Caco-2 (cell line): Measurements from ENCODE around the gene SLC39A11. TPM values are rescaled to one million over a fixed set of nuclear protein-coding genes. Genes with fewer than 3 reads are reported as not detected.
"Not testable (repeated sequence)": the region's sequence is repeated elsewhere in the genome, so short reads cannot be mapped to it uniquely, and the experiment has no call there.

ENCODE experiments used
- BruUV-seq: library from RNA; stranded (reverse); fragments of 400-500 nt; replicated peaks from 2 replicates; lab custom pipeline; 2021; lab: Mats Ljungman, UMichigan
- CTCF ChIA-PET: fragments of 300-600 bp; sonication (Branson Sonifier 250); formaldehyde crosslinking; loops from one replicate; lab custom pipeline; 2022; ENCODE audit warnings: antibody characterized with exemption; lab: Charles Lee
- POLR2A ChIA-PET: fragments of 300-600 bp; sonication (Branson Sonifier 250); formaldehyde crosslinking; loops from one replicate; lab custom pipeline; 2022; ENCODE audit warnings: antibody characterized with exemption; lab: Charles Lee
- DNase-seq, 2 experiments: peaks; one replicate each; pipeline versions ENCODE4 v3.0.0 to v3.0.0-alpha.2; 2020 to 2022
- H3K27me3 ChIP-seq: replicated peaks from 2 replicates; pipeline ENCODE4 v1.6.0; 2011; ENCODE audit warnings: low read length; ENCODE audit not compliant: control insufficient read depth, insufficient read depth
- H3K36me3 ChIP-seq: 2 replicates; pipeline ENCODE4 v1.5.1; 2011; ENCODE audit warnings: low read length; ENCODE audit not compliant: control insufficient read depth, insufficient read depth
- H3K4me1 ChIP-seq: fragments of 250-450 bp; sonication (Bioruptor Pico); 2 replicates; pipeline ENCODE4 v1.5.1; 2020; ENCODE audit warnings: mild to moderate bottlenecking
- H3K4me3 ChIP-seq: 2 replicates; pipeline ENCODE4 v1.5.1; 2011; ENCODE audit warnings: low read depth, mild to moderate bottlenecking, control low read depth, low read length
- H3K9me3 ChIP-seq: fragments of 250-450 bp; sonication (Bioruptor Pico); 2 replicates; pipeline ENCODE4 v1.5.1; 2020; ENCODE audit warnings: mild to moderate bottlenecking, moderate library complexity
- H3K27ac Mint-ChIP-seq: one replicate; pipeline ENCODE4 v1.8.0; 2022; ENCODE audit warnings: mixed read lengths; ENCODE audit not compliant: unreplicated experiment
- H3K27me3 Mint-ChIP-seq: one replicate; pipeline ENCODE4 v1.8.0; 2022; ENCODE audit warnings: mixed read lengths; ENCODE audit not compliant: insufficient read depth, unreplicated experiment
- H3K36me3 Mint-ChIP-seq: one replicate; pipeline ENCODE4 v1.8.0; 2022; ENCODE audit warnings: mild to moderate bottlenecking, mixed read lengths; ENCODE audit not compliant: insufficient read depth, unreplicated experiment
- H3K4me1 Mint-ChIP-seq: one replicate; pipeline ENCODE4 v1.8.0; 2022; ENCODE audit warnings: low read depth, mixed read lengths; ENCODE audit not compliant: unreplicated experiment
- H3K4me3 Mint-ChIP-seq: one replicate; pipeline ENCODE4 v1.8.0; 2022; ENCODE audit warnings: mild to moderate bottlenecking, moderate library complexity, mixed read lengths; ENCODE audit not compliant: unreplicated experiment
- H3K9me3 Mint-ChIP-seq: one replicate; pipeline ENCODE4 v1.8.0; 2022; ENCODE audit warnings: mixed read lengths; ENCODE audit not compliant: unreplicated experiment
- CTCF ChIP-seq, 2 experiments: fragments of 200-600 bp in 1 of 2; IDR thresholded peaks; 1 replicate in 1 of 2; 2 replicates in 1 of 2; pipeline versions ENCODE4 v1.5.1 to v1.8.0; 2011 to 2022; ENCODE audit warnings: antibody characterized with exemption in 1 of 2, control low read depth in 1 of 2, inconsistent platforms in 1 of 2, low read depth in 1 of 2, low read length in 1 of 2, mild to moderate bottlenecking in 1 of 2, moderate library complexity in 1 of 2; ENCODE audit not compliant: insufficient read depth in 1 of 2, severe bottlenecking in 1 of 2, unreplicated experiment in 1 of 2
- intact Hi-C: fragments of 100-400 bp; cut with micrococcal nuclease; formaldehyde crosslinking; loops from one replicate; pipeline ENCODE4 v1.10.0; 2022; ENCODE audit not compliant: unreplicated experiment
- total RNA-seq: library from RNA; stranded (reverse); gene quantifications from 2 replicates; pipeline ENCODE4 v1.2.3, GENCODE V29; 2022

Gene SLC39A11
- total RNA-seq, 1 experiment from 2014 or later = 26.4 TPM

- no peaks in the 10 kb centered on the region for H3K27me3 Mint-ChIP-seq
- no peaks in the 10 kb centered on the region for H3K36me3 Mint-ChIP-seq
- ChIA-PET POLR2A (no interaction called here), CTCF (no interaction called here)
- no TSS peak for BruUV-seq
- no peak overlapping the region for H3K4me3 Mint-ChIP-seq
- no peaks in the 10 kb centered on the region for H3K4me1 Mint-ChIP-seq
- no peak overlapping the region for H3K4me3 ChIP-seq
- no peaks in the 10 kb centered on the region for H3K4me1 ChIP-seq
- no peaks in the 10 kb centered on the region for H3K27me3 ChIP-seq
- H3K9me3 ChIP-seq = no peaks in the 10 kb centered on the region; the same call in 1 of the 2 replicates
- intact Hi-C loops = no loop called here
- no peaks in the 10 kb centered on the region for H3K36me3 ChIP-seq
- H3K9me3 Mint-ChIP-seq = no peaks in the 10 kb centered on the region
- DNase-seq = no peak
- no peak overlapping the region for H3K27ac Mint-ChIP-seq
- TF ChIP-seq CTCF (IDR thresholded peaks at IDR 0.05; ENCODE audit: insufficient read depth in 1 of 2, low read depth in 1 of 2, low read length in 1 of 2, severe bottlenecking in 1 of 2, unreplicated experiment in 1 of 2) = no peak
Measured at GRCh38 chr17:73060721-73061120, 31.8 kb downstream of the SLC39A11 start.

GRCh38 chr17:73059713-73060112, 32.8 kb downstream of the SLC39A11 start:
- H3K9me3 Mint-ChIP-seq, H3K27ac Mint-ChIP-seq, DNase-seq, H3K9me3 ChIP-seq, H3K4me1 ChIP-seq, H3K4me1 Mint-ChIP-seq, POLR2A ChIA-PET, H3K36me3 ChIP-seq, BruUV-seq, H3K27me3 Mint-ChIP-seq, H3K4me3 ChIP-seq, H3K36me3 Mint-ChIP-seq, intact Hi-C loops, H3K27me3 ChIP-seq, H3K4me3 Mint-ChIP-seq: not testable (repeated sequence)
- CTCF ChIA-PET = interaction anchor here (0.7 kb wide), 1 partner anchor 85 kb away, joined by 4 read pairs; no protein-coding TSS in a partner anchor

- POLR2A ChIA-PET = no interaction called here
- H3K27ac Mint-ChIP-seq = no peak overlapping the region
- BruUV-seq = no TSS peak
- H3K36me3 ChIP-seq = no peaks in the 10 kb centered on the region
- no peaks in the 10 kb centered on the region for H3K9me3 Mint-ChIP-seq
- H3K9me3 ChIP-seq = no peaks in the 10 kb centered on the region
- no peak overlapping the region for H3K4me3 ChIP-seq
- no peaks in the 10 kb centered on the region for H3K4me1 Mint-ChIP-seq
- no peaks in the 10 kb centered on the region for H3K27me3 Mint-ChIP-seq
- CTCF ChIA-PET = no interaction called here
- no peaks in the 10 kb centered on the region for H3K36me3 Mint-ChIP-seq
- H3K4me3 Mint-ChIP-seq = no peak overlapping the region
- intact Hi-C loops = no loop called here
- TF ChIP-seq CTCF (IDR thresholded peaks at IDR 0.05; ENCODE audit: insufficient read depth in 1 of 2, low read depth in 1 of 2, low read length in 1 of 2, severe bottlenecking in 1 of 2, unreplicated experiment in 1 of 2) = no peak
- no peaks in the 10 kb centered on the region for H3K27me3 ChIP-seq
- no peaks in the 10 kb centered on the region for H3K4me1 ChIP-seq
- DNase-seq = no peak
Measured at GRCh38 chr17:73058022-73058421, 34.5 kb downstream of the SLC39A11 start.

- Mint-ChIP-seq H3K4me1 (no peaks in the 10 kb centered on the region), H3K36me3 (no peaks in the 10 kb centered on the region), H3K27me3 (no peaks in the 10 kb centered on the region), H3K4me3 (no peak overlapping the region), H3K27ac (no peak overlapping the region), H3K9me3 (no peaks in the 10 kb centered on the region)
- no TSS peak for BruUV-seq
- no peaks in the 10 kb centered on the region for H3K36me3 ChIP-seq
- POLR2A ChIA-PET = no interaction called here
- H3K9me3 ChIP-seq = no peaks in the 10 kb centered on the region
- no peak overlapping the region for H3K4me3 ChIP-seq
- no peaks in the 10 kb centered on the region for H3K27me3 ChIP-seq
- intact Hi-C loops = no loop called here
- no peak for TF ChIP-seq CTCF (IDR thresholded peaks at IDR 0.05; ENCODE audit: insufficient read depth in 1 of 2, low read depth in 1 of 2, low read length in 1 of 2, severe bottlenecking in 1 of 2, unreplicated experiment in 1 of 2)
- CTCF ChIA-PET = no interaction called here
- peak in 1 of 2 experiments; percentile 5 for DNase-seq
- H3K4me1 ChIP-seq = no peaks in the 10 kb centered on the region
Measured at GRCh38 chr17:73057196-73057595, 35.3 kb downstream of the SLC39A11 start.
